Measurements from ENCODE around the gene MTX3. TPM values are rescaled to one million over a fixed set of nuclear protein-coding genes. Genes with fewer than 3 reads are reported as not detected.

MTX3 gene
- total RNA-seq, 1 experiment from 2014 or later: 34.9 TPM

DNA sequence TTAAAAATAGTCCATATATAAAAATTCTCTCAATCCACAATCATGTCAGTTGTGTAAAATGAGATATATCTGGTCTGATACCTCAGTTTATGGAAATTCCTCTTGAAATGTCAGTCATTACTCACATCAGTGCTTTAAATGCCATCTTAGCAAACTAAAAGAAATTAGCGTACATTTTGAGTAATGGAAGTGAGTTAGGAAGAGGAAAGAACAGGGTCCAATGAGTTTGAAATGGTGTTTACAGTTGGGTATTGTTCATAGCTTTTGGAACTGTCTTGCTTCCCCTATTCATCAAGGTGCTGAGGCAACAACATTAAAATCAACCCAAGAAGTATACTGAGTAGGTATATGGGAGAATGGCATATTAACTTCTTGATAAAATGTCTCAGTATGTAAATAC lies 8.7 kb upstream of the MTX3 start (continued):
- TF ChIP-seq EZH2phosphoT487 (IDR thresholded peaks at IDR 0.05; ENCODE audit: borderline replicate concordance) (no peak), EGR1 (IDR thresholded peaks at IDR 0.05; ENCODE audit: low read depth) (no peak), ZBTB33 (IDR thresholded peaks at IDR 0.05; ENCODE audit: extremely low read depth, insufficient replicate concordance, low read length) (no peak), SP1 (IDR thresholded peaks at IDR 0.05; ENCODE audit: low read depth) (no peak), CEBPB (IDR thresholded peaks at IDR 0.05; ENCODE audit: low read depth) (no peak), TCF7L2 (IDR thresholded peaks at IDR 0.05; ENCODE audit: borderline replicate concordance, extremely low read depth, insufficient read depth, insufficient read length) (no peak)

GRCh38 chr5:79992891-79993657 lies 2.0 kb upstream of the MTX3 start:
- POLR2A ChIA-PET: no interaction called here
- Histone ChIP-seq H3K9me2 (ENCODE audit: insufficient read depth) (no peaks in the 10 kb centered on the region), H3K27me3 (ENCODE audit: insufficient read depth, low read length) (no peaks in the 10 kb centered on the region), H3K79me2 (ENCODE audit: insufficient read depth, low read length) (peaks cover 25% of the 10 kb centered on the region), H3K9me3 (ENCODE audit: control insufficient read depth in 1 of 2, insufficient read depth in 1 of 2, low read depth in 1 of 2, low read length in 2 of 2) (no peaks in the 10 kb centered on the region), H3K9ac (ENCODE audit: low read length) (no peak overlapping the region), H3K36me3 (ENCODE audit: control insufficient read depth in 1 of 2, insufficient read depth in 2 of 2, low read length in 2 of 2) (peaks cover 6 to 8% of the 10 kb centered on the region in 2 experiments; a peak in 2 of 4 replicates), H4K20me1 (ENCODE audit: insufficient read depth) (no peaks in the 10 kb centered on the region), H3K27ac (ENCODE audit: low read depth, low read length) (no peak overlapping the region), H3K4me2 (ENCODE audit: low read length) (no peak overlapping the region), H2AFZ (ENCODE audit: low read depth, low read length, poor library complexity, severe bottlenecking) (no peak overlapping the region), H3K4me3 (replicated peaks in 1 of 2; ENCODE audit: low read depth in 1 of 2, low read length in 2 of 2) (no peak overlapping the region), H3K4me1 (ENCODE audit: control insufficient read depth in 1 of 2, insufficient read depth in 2 of 2, low read length in 2 of 2) (peaks cover 8 to 17% of the 10 kb centered on the region in 2 experiments; a peak in 3 of 4 replicates)
- no peak for DNase-seq (ENCODE audit: low read depth, low spot score)
- no peak for ATAC-seq
- intact Hi-C loops (cut with micrococcal nuclease): no loop called here
- TF ChIP-seq ELF1 (IDR thresholded peaks at IDR 0.05; ENCODE audit: borderline replicate concordance, low read depth): no peak
- no peak for TF ChIP-seq POLR2AphosphoS5 (IDR thresholded peaks at IDR 0.05; ENCODE audit: low read depth, low read length)
- no peak for TF ChIP-seq CBX3 (IDR thresholded peaks at IDR 0.05; ENCODE audit: low read depth)
- no peak for TF ChIP-seq EZH2phosphoT487 (IDR thresholded peaks at IDR 0.05; ENCODE audit: borderline replicate concordance)
- TF ChIP-seq EZH2 (IDR thresholded peaks at IDR 0.05): no peak
- TF ChIP-seq CEBPB (IDR thresholded peaks at IDR 0.05; ENCODE audit: low read depth): no peak
- TF ChIP-seq SP1 (IDR thresholded peaks at IDR 0.05; ENCODE audit: low read depth): no peak
- TF ChIP-seq TCF7L2 (IDR thresholded peaks at IDR 0.05; ENCODE audit: borderline replicate concordance, extremely low read depth, insufficient read depth, insufficient read length): no peak
- TF ChIP-seq MAX (IDR thresholded peaks at IDR 0.05): no peak
- no peak for TF ChIP-seq ZNF274 (IDR thresholded peaks at IDR 0.05; ENCODE audit: low read depth, low read length)
- no peak for TF ChIP-seq SRF (IDR thresholded peaks at IDR 0.05; ENCODE audit: low read depth)
- RAD21 ChIA-PET (ENCODE audit: low non-redundant PET in 1 of 2, low total read pairs in 2 of 2, uncharacterized antibody in 2 of 2, unreplicated experiment in 2 of 2): no interaction called here
- CTCF ChIA-PET: no interaction called here
- BruUV-seq (replicated peaks): no TSS peak

All from HCT116 (cell line).